NB4 (cell line): Measurements from ENCODE around the gene PPP1R9B.

Source experiments
- CTCF ChIP-seq: IDR thresholded peaks from one replicate; pipeline ENCODE4 v1.5.1; 2012; ENCODE audit warnings: low read depth, low read length
- MAX ChIP-seq: IDR thresholded peaks from 2 replicates; pipeline ENCODE4 v1.6.1; 2011; ENCODE audit warnings: low read depth, low read length
- POLR2A ChIP-seq: IDR thresholded peaks from 2 replicates; pipeline ENCODE4 v1.6.1; 2011; ENCODE audit warnings: mild to moderate bottlenecking; ENCODE audit not compliant: insufficient read length; ENCODE audit errors: extremely low read depth

- TF ChIP-seq CTCF (no peak), POLR2A (no peak), MAX (no peak)
Measured at GRCh38 chr17:50101346-50102163, 48.9 kb downstream of the PPP1R9B start.
